HG03097 (cell line): ENCODE data around the gene MRPL9.
"Not testable (repeated sequence)": the region's sequence is repeated elsewhere in the genome, so short reads cannot be mapped to it uniquely, and the experiment has no call there.

Experiments
- ATAC-seq: cut with Tn5 transposase; IDR thresholded peaks from one replicate; pipeline ENCODE4 v1.9.1; 2021; ENCODE audit not compliant: unreplicated experiment, low FRiP score

MRPL9 gene

GRCh38 chr1:151787689-151788088, 24.4 kb upstream of the MRPL9 start:
- ATAC-seq, result no peak

- ATAC-seq, result no peak
Observed at GRCh38 chr1:151783796-151784195, 20.5 kb upstream of the MRPL9 start.

GRCh38 chr1:151782741-151783140, 19.4 kb upstream of the MRPL9 start:
- no peak for ATAC-seq

GRCh38 chr1:151782026-151782425, 18.7 kb upstream of the MRPL9 start:
- ATAC-seq, result not testable (repeated sequence)

GRCh38 chr1:151780736-151781135, 17.4 kb upstream of the MRPL9 start:
- not testable (repeated sequence) for ATAC-seq

GRCh38 chr1:151779852-151780251, 16.6 kb upstream of the MRPL9 start:
- no peak for ATAC-seq

GRCh38 chr1:151777317-151777716, 14.0 kb upstream of the MRPL9 start:
- no peak for ATAC-seq

- no peak for ATAC-seq
Observed at GRCh38 chr1:151776665-151777062, 13.4 kb upstream of the MRPL9 start.

GRCh38 chr1:151775894-151776664, 12.8 kb upstream of the MRPL9 start:
- no peak for ATAC-seq

- ATAC-seq, result no peak
Observed at GRCh38 chr1:151774256-151774922, 11.1 kb upstream of the MRPL9 start.

- ATAC-seq, result no peak
Observed at GRCh38 chr1:151773702-151774101, 10.4 kb upstream of the MRPL9 start.

GRCh38 chr1:151769270-151769669, 6.0 kb upstream of the MRPL9 start:
- not testable (repeated sequence) for ATAC-seq

GRCh38 chr1:151768351-151769066, 5.2 kb upstream of the MRPL9 start:
- not testable (repeated sequence) for ATAC-seq

- ATAC-seq, result no peak
Observed at GRCh38 chr1:151763990-151764389, 694 bp upstream of the MRPL9 start.

- ATAC-seq, result no peak
Observed at GRCh38 chr1:151760597-151761385, 2.5 kb downstream of the MRPL9 start.

- no peak for ATAC-seq
Observed at GRCh38 chr1:151759241-151759640, 4.1 kb downstream of the MRPL9 start.

- ATAC-seq, result no peak
Observed at GRCh38 chr1:151756291-151756690, 7.0 kb downstream of the MRPL9 start.

GRCh38 chr1:151741516-151741915, 21.8 kb downstream of the MRPL9 start:
- ATAC-seq, result no peak

- ATAC-seq, result no peak
Observed at GRCh38 chr1:151739590-151740355, 23.5 kb downstream of the MRPL9 start.

- no peak for ATAC-seq
Observed at GRCh38 chr1:151737479-151737878, 25.8 kb downstream of the MRPL9 start.
